Uterus (tissue), 2 donors: ENCODE data around the gene DNM1.

Experiments
- CTCF ChIP-seq, 4 experiments: fragments of 200-600 bp in 2 of 4; fragments of 450-650 bp in 2 of 4; sonication (generic) in 2 of 4; IDR thresholded peaks; one replicate each; pipeline ENCODE4 v1.5.1; 2016 to 2019; ENCODE audit warnings: antibody characterized with exemption in 4 of 4, mild to moderate bottlenecking in 2 of 4, moderate library complexity in 1 of 4
- POLR2A ChIP-seq, 2 donors: fragments of 450-650 bp; IDR thresholded peaks; one replicate each; pipeline ENCODE4 v1.6.1; 2016; ENCODE audit warnings: antibody characterized with exemption in 2 of 2, mild to moderate bottlenecking in 1 of 2, moderate library complexity in 1 of 2

- TF ChIP-seq CTCF (IDR thresholded peaks at IDR 0.05) (no peak), POLR2A (IDR thresholded peaks at IDR 0.05) (no peak)
Measured at GRCh38 chr9:128244091-128244836, 41.1 kb downstream of the DNM1 start.
